GM18502 (cell line): ENCODE data around the gene ZNF44.

Experiments used
- ATAC-seq: cut with Tn5 transposase; IDR thresholded peaks from one replicate; pipeline ENCODE4 v1.9.1; 2021; ENCODE audit warnings: mild to moderate bottlenecking; ENCODE audit not compliant: unreplicated experiment, poor library complexity

ZNF44 gene

GRCh38 chr19:12265921-12266704 is 28.6 kb downstream of the ZNF44 start:
- ATAC-seq = no peak

DNA sequence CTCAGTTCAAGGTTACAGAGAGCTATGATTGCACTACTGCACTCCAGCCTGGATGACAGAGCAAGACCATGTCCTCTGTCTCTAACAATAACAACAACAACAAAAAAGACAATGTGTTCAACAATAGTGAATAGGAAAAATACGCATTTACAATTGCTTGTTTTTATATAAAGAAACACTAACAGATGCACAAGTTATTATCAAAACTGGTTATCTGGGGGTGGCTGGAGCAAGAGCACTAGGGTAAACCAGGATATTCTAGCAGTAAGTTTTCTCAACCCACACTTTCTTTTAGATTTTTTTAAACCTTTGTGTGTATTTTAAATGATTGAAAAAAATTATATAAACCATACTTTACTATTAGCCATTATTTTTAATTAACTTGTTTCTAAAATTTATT is 33.1 kb downstream of the ZNF44 start:
- ATAC-seq = no peak

DNA sequence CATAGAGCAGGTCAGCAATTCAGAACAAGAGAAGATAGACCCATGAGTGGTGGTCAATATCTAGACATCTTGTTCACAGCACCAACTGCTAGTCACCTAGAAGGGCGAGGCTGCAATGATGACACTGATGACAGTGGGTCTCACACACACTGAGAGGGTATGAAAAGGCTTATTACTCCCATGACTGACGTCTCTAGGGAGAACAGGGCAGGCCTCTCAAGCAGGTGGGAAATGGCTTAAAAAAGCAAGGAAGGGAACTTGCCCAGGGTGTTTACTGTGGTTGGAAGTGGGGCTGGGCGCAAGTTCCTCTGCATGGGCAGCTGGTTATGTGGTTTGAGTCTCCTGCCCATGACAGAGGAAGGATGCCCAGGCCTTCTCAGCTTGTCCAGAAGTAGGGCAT is 33.8 kb downstream of the ZNF44 start:
- no peak for ATAC-seq

DNA sequence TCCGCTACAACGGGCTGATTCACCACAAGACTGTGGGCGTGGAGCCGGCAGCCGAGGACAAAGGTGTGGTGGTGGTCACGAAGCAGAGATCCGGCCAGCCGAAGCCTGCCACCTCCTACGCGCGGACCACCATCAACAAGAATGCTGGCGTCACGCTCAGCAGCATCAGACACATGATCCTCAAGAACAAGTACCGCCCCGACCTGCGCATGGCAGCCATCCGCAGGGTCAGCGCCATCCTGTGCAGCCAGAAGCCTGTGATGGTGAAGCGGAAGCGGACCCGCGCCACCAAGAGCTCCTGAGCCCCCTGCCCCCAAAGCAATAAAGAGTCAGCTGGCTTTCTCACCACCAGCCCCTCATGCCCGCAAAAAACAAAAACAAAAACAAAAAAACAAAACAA is 34.4 kb downstream of the ZNF44 start:
- no peak for ATAC-seq

DNA sequence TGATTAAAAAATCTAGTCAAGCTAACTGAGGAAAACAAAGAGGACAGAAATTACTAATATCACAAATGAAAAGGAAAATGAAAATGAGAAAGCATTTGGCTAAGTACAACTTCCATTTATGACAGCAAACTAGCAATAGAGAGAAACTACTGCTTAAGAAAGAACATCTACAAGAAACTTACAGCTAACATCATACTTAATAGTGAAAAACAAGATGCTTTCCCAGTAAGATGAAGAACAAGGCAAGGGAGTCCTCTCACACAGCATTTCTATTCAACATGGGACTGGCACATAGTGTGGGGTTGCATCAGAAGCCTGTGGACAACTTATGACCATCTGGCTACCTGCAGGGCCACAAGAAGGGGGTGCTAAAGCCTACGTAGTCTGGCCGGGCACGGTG is 39.3 kb downstream of the ZNF44 start:
- no peak for ATAC-seq

GRCh38 chr19:12247644-12248222 is 47.0 kb downstream of the ZNF44 start:
- no peak for ATAC-seq

DNA sequence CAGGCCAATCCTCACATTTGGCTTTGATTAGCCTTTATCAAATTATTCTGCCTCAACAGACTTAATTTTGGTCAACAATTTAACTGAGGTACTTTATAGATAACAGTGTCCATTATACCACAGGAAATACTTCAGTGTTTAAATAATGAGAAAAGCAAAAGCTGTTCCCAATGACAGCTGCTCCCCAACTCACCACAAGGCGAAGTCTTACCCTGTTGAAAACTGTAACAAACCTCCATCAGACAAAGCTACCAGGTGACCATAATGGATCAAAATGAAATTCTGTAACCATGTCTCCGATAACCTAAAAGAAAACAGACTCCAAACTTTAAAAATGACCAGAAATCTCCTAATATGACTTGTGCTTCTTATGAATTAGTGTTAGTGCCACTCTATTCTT is 50.3 kb downstream of the ZNF44 start:
- no peak for ATAC-seq

- ATAC-seq = no peak
Observed at GRCh38 chr19:12237143-12237839, 57.4 kb downstream of the ZNF44 start.

GRCh38 chr19:12232961-12233360 is 61.7 kb downstream of the ZNF44 start:
- ATAC-seq = no peak

GRCh38 chr19:12230751-12231733 is 63.6 kb downstream of the ZNF44 start:
- ATAC-seq = no peak

- no peak for ATAC-seq
Observed at GRCh38 chr19:12229990-12230389, 64.7 kb downstream of the ZNF44 start.

- no peak for ATAC-seq
Observed at GRCh38 chr19:12224676-12225075, 70.0 kb downstream of the ZNF44 start.

- ATAC-seq = no peak
Observed at GRCh38 chr19:12222980-12223630, 71.6 kb downstream of the ZNF44 start.
